NCI-H2171 treated with DMSO at 0.1 percent for 48 hours (cell line): ENCODE data around the gene IFNB1.
A peak's percentile ranks its signal among the peaks of the same experiment; 100 is the strongest.

ENCODE experiments used
- DNase-seq: peaks from one replicate; lab custom pipeline; 2025; lab: John Stamatoyannopoulos, UW

IFNB1 gene

GRCh38 chr9:21077781-21078180 is at the start of gene IFNB1:
Gene IFNB1, minus strand, starts transcription at chr9:21077942. Its CDS starts 73 bp downstream, at chr9:21077869.
- no peak for DNase-seq

DNA sequence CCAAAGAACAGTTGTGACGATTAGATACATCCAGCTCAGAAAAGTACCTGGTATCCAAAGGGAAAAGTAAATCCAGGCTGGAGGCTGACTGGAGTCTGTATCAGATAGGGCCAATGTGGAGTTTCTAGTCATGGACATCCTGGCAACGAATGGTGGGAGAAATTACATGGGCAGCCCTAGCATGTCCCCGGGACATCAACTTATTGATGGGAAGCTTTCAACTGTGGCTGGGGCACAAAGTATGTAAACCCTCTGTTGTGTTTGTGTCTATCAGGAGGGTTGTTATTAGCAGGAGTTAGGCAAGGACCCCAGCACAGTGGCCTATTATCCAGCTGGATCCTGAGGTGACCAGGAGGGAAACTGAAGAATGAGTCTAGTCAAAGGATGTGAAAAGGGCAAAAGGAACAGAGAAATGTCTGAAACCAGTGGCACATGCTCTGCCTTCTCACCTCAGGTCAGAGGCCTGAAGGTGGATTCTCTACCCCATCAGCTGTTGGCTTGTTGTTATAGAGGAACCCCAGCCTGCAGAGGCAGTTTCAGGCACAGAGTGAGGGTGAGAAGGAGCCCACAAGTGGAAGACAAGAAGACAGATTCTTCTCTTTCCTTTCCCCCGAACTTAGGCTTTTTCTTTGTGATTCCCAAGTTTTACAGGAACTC is 44.0 kb upstream of the IFNB1 start:
- no peak for DNase-seq

- DNase-seq = no peak
Observed at GRCh38 chr9:21121079-21121478, 43.3 kb upstream of the IFNB1 start.

GRCh38 chr9:21119093-21119770 is 41.5 kb upstream of the IFNB1 start:
- DNase-seq = no peak

DNA sequence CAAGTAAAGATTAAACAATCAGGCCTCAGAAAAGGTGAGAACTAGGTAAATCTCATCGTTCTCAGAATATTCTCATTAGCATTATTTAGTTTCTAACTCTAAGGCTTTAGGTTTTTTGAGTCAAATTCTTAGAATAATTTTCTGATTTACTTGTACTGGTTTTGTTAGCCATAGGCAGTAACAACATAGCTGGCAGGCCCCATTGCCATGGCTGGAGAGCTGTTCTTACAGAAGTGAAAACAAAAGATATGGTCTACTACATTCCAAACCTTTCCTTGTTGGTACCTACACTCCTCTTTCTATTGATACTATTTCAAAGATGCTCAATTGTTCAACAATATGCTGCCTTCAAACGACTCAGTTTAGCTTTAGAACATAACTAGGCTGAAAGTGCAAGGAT is 36.6 kb upstream of the IFNB1 start:
- no peak for DNase-seq

DNA sequence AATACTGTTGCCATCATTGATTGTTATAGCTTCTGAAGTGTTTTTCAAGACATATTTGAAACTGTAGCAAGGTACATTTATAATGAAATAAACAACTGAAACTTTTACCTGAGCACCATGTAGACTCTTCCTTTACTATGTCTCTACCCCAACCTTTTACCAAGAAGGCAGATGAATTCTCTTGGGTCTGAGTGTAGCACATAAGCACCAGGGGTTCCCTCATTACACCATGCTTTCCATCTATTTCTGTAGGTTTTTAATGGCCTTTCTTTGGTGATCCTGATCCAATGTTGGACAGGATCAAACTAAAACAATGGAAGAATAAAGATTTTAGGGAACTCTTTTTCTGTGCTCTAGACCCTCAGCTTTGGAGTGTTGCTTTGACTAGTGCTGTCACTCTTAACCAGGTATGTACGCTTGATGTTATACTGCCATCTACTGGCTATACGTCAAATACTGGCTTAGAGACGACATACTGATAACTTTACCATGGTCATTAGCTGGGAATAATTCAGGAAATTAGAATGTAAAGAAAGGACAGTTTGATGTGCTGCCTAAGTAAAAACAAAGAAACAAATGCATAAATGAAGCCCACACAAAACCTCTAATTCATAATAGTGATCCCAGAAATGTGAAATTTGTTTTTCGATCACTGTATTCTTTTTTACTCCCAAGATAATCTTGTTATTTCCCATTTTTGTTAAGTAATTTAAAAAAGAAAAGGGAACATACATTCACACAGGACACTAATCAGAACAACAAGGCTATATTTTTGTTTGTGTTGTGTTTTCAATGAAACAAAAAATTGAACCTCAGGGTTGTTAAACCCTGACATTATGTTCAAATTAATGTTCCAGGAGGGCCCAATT is 33.2 kb upstream of the IFNB1 start:
- peak; percentile 58 for DNase-seq

DNA sequence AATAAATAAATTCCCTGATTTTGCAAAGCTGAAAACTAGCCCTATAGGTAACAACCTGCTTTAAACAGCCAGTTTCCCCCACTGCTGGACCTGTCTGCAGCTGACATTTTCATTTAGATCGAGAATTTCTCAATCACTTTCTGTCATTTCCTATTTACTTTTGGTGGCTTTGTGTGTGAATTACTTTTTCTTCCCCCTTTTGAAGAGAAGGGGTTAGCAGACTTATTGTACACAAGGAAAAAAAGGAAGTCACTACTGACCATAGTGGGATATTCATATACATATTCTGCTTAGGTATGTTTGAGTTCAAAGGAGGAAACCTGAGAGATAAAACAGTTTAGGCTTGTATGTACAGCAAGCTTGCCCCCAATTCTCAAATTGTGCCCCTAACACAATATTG is 27.0 kb upstream of the IFNB1 start:
- no peak for DNase-seq

- no peak for DNase-seq
Observed at GRCh38 chr9:21102305-21102704, 24.6 kb upstream of the IFNB1 start.

GRCh38 chr9:21097817-21098216 is 20.1 kb upstream of the IFNB1 start:
- DNase-seq = no peak

GRCh38 chr9:21096901-21097255 is 19.1 kb upstream of the IFNB1 start:
- no peak for DNase-seq

DNA sequence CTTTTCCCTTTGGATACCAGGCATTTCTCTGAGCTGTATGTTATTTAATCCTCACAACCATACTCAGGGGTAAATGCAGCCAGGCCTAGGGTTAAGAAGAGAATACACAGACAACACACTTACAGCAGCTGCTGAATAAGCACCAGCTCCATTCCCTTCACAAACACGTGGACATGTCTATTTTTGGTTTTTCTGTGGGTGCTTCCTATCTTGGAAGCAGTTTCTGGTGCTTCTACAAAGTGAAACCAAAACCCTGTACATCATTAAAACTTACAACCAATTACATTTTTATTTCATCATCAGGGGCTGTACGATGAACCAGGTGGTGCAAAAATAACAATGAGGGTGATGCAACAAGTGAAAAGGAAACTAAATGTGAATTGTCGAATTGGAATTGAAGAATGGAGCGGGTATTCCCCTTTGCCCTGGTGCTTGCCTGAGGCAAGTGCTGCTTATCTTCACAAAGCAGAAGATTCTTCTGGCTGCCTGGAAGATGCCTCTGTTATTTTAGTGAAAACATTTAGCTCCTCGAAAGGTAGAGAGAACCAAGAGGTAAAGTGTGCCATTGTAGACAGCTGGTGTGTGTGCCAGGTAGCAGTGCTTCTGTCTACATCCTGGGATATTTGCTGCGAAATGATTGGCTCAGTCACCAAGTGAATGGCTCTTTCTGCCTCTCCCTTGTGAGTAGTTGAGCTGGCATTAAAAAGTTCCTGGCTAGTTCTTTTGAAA is 18.6 kb upstream of the IFNB1 start:
- DNase-seq = no peak

- no peak for DNase-seq
Observed at GRCh38 chr9:21095561-21095960, 17.8 kb upstream of the IFNB1 start.

GRCh38 chr9:21086538-21086937 is 8.8 kb upstream of the IFNB1 start:
- no peak for DNase-seq

- no peak for DNase-seq
Observed at GRCh38 chr9:21085005-21085404, 7.3 kb upstream of the IFNB1 start.

- DNase-seq = no peak
Observed at GRCh38 chr9:21084242-21084850, 6.6 kb upstream of the IFNB1 start.

GRCh38 chr9:21082671-21083070 is 4.9 kb upstream of the IFNB1 start:
- DNase-seq = no peak

- no peak for DNase-seq
Observed at GRCh38 chr9:21081999-21082398, 4.3 kb upstream of the IFNB1 start.

DNA sequence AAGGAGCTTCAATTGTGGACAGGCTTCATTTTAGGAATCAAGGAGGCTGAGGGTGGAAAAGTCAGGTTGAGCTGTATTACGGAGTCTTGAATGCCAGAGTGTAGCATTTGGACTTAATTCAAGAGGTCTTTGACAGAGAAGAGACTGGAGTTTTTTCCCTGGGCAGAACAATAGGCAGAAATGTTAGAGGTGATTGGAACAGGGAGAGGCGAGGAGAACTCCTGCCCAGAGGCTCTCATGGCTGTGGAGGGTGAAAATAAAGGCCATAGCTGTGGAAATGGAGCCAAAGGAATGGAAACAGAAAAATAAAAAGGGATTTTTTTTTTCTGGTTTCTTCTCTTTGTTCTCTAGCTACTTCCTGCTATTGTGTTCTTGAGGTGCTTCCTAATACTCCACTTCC is 3.7 kb upstream of the IFNB1 start:
- DNase-seq = no peak

- no peak for DNase-seq
Observed at GRCh38 chr9:21080793-21081192, 3.1 kb upstream of the IFNB1 start.

- no peak for DNase-seq
Observed at GRCh38 chr9:21078702-21079101, 960 bp upstream of the IFNB1 start.

- no peak for DNase-seq
Observed at GRCh38 chr9:21075484-21075883, 2.3 kb downstream of the IFNB1 start.

DNA sequence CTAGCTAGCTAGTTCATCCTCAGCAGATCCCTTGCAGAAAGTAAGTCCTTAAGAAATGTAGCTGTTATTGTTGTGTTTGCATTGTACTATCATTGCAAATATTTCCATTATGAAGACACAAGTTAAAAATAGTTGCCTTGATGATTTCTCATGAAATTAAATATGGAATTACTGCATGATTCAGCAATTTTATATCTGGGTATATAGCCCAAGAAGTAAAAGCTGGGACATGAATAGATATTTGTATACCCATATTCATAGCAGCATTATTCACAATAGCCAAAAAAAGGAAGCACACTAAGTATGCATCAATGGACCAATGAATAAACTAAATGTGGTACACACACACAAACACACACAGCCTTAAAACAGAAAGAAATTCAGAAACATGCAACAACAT is 6.8 kb downstream of the IFNB1 start:
- no peak for DNase-seq
